ENCODE results near the gene AGRN. TPM values are rescaled to one million over a fixed set of nuclear protein-coding genes. Genes with fewer than 3 reads are reported as not detected.

Gene AGRN
- total RNA-seq, 1 experiment from 2014 or later: 134 TPM

GRCh38 chr1:982765-983436 is 37.0 kb upstream of the AGRN start:
- no peaks in the 10 kb centered on the region for H4K20me1 ChIP-seq (ENCODE audit: insufficient read depth)
- H2AFZ ChIP-seq (ENCODE audit: low read depth, low read length, poor library complexity, severe bottlenecking): no peak overlapping the region
- H3K9ac ChIP-seq (ENCODE audit: low read length): no peak overlapping the region
- H3K27me3 ChIP-seq (ENCODE audit: insufficient read depth, low read length): no peaks in the 10 kb centered on the region
- RAD21 ChIA-PET (ENCODE audit: low non-redundant PET in 1 of 2, low total read pairs in 2 of 2, uncharacterized antibody in 2 of 2, unreplicated experiment in 2 of 2): no interaction called here
- H3K36me3 ChIP-seq (ENCODE audit: control insufficient read depth in 1 of 2, insufficient read depth in 2 of 2, low read length in 2 of 2): no peaks in the 10 kb centered on the region
- ATAC-seq (no peak), DNase-seq (ENCODE audit: low read depth, low spot score) (no peak)
- POLR2A ChIA-PET: interaction anchor here (1.6 kb wide), 1 partner anchor 81 kb away, joined by 5 read pairs; no protein-coding TSS in a partner anchor
- no peaks in the 10 kb centered on the region for H3K9me2 ChIP-seq (ENCODE audit: insufficient read depth)
- no peak overlapping the region for H3K4me3 ChIP-seq (replicated peaks in 1 of 2; ENCODE audit: low read depth in 1 of 2, low read length in 2 of 2)
- CTCF ChIA-PET: interaction anchor here (0.8 to 2.8 kb wide), 2 partner anchors 81 to 309 kb away, joined by 4 to 18 read pairs; no protein-coding TSS in a partner anchor
- no TSS peak for BruUV-seq (replicated peaks)
- intact Hi-C loops (cut with micrococcal nuclease): loop anchor here (5.0 kb wide), 1 partner anchor 79 kb away; no protein-coding TSS in a partner anchor
- H3K27ac ChIP-seq (ENCODE audit: low read depth, low read length): no peak overlapping the region
- no peak overlapping the region for H3K4me2 ChIP-seq (ENCODE audit: low read length)
- TF ChIP-seq JUND (IDR thresholded peaks at IDR 0.05) (no peak), RAD21 (IDR thresholded peaks at IDR 0.05; ENCODE audit: low read depth) (no peak), CEBPB (IDR thresholded peaks at IDR 0.05; ENCODE audit: low read depth) (no peak), SRF (IDR thresholded peaks at IDR 0.05; ENCODE audit: low read depth) (no peak), ZFX (IDR thresholded peaks at IDR 0.05) (no peak), CTCF (IDR thresholded peaks at IDR 0.05 in 2 of 3, conservative IDR thresholded peaks at IDR 0.05 in 1 of 3; ENCODE audit: borderline replicate concordance in 1 of 3, insufficient read depth in 1 of 3, low read depth in 2 of 3, low read length in 2 of 3) (no peak), EGR1 (IDR thresholded peaks at IDR 0.05; ENCODE audit: low read depth) (no peak), POLR2AphosphoS5 (IDR thresholded peaks at IDR 0.05; ENCODE audit: low read depth, low read length) (no peak), SP1 (IDR thresholded peaks at IDR 0.05; ENCODE audit: low read depth) (no peak), ELF1 (IDR thresholded peaks at IDR 0.05; ENCODE audit: borderline replicate concordance, low read depth) (no peak), MAX (IDR thresholded peaks at IDR 0.05) (no peak), POLR2A (IDR thresholded peaks at IDR 0.05; ENCODE audit: borderline replicate concordance, extremely low read depth, insufficient read depth, insufficient read length) (no peak), ZBTB33 (IDR thresholded peaks at IDR 0.05; ENCODE audit: extremely low read depth, insufficient replicate concordance, low read length) (no peak), YY1 (IDR thresholded peaks at IDR 0.05; ENCODE audit: extremely low read depth, insufficient replicate concordance, low read depth, low read length) (no peak), ZNF274 (IDR thresholded peaks at IDR 0.05; ENCODE audit: low read depth, low read length) (no peak), FOSL1 (IDR thresholded peaks at IDR 0.05; ENCODE audit: low read depth) (no peak)
- TF ChIP-seq, protein P1, sequence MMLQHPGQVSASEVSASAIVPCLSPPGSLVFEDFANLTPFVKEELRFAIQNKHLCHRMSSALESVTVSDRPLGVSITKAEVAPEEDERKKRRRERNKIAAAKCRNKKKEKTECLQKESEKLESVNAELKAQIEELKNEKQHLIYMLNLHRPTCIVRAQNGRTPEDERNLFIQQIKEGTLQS (IDR thresholded peaks at IDR 0.05): no peak
- TF ChIP-seq, protein P2, sequence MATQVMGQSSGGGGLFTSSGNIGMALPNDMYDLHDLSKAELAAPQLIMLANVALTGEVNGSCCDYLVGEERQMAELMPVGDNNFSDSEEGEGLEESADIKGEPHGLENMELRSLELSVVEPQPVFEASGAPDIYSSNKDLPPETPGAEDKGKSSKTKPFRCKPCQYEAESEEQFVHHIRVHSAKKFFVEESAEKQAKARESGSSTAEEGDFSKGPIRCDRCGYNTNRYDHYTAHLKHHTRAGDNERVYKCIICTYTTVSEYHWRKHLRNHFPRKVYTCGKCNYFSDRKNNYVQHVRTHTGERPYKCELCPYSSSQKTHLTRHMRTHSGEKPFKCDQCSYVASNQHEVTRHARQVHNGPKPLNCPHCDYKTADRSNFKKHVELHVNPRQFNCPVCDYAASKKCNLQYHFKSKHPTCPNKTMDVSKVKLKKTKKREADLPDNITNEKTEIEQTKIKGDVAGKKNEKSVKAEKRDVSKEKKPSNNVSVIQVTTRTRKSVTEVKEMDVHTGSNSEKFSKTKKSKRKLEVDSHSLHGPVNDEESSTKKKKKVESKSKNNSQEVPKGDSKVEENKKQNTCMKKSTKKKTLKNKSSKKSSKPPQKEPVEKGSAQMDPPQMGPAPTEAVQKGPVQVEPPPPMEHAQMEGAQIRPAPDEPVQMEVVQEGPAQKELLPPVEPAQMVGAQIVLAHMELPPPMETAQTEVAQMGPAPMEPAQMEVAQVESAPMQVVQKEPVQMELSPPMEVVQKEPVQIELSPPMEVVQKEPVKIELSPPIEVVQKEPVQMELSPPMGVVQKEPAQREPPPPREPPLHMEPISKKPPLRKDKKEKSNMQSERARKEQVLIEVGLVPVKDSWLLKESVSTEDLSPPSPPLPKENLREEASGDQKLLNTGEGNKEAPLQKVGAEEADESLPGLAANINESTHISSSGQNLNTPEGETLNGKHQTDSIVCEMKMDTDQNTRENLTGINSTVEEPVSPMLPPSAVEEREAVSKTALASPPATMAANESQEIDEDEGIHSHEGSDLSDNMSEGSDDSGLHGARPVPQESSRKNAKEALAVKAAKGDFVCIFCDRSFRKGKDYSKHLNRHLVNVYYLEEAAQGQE (IDR thresholded peaks at IDR 0.05; ENCODE audit: low read depth): no peak
- no peaks in the 10 kb centered on the region for H3K9me3 ChIP-seq (ENCODE audit: control insufficient read depth in 1 of 2, insufficient read depth in 1 of 2, low read depth in 1 of 2, low read length in 2 of 2)
- H3K4me1 ChIP-seq (ENCODE audit: control insufficient read depth in 1 of 2, insufficient read depth in 2 of 2, low read length in 2 of 2): peaks cover 2 to 5% of the 10 kb centered on the region in 2 experiments; a peak in 1 of 4 replicates
- H3K79me2 ChIP-seq (ENCODE audit: insufficient read depth, low read length): no peaks in the 10 kb centered on the region

All from HCT116 (cell line).